HG03342 (cell line): Measurements from ENCODE around the gene EFNA2.

Source experiments
- ATAC-seq: cut with Tn5 transposase; IDR thresholded peaks from one replicate; pipeline ENCODE4 v1.9.1; 2021; ENCODE audit warnings: mild to moderate bottlenecking, moderate library complexity; ENCODE audit not compliant: unreplicated experiment

Gene EFNA2

GRCh38 chr19:1282588-1283206 lies 3.0 kb upstream of the EFNA2 start:
- no peak for ATAC-seq

DNA sequence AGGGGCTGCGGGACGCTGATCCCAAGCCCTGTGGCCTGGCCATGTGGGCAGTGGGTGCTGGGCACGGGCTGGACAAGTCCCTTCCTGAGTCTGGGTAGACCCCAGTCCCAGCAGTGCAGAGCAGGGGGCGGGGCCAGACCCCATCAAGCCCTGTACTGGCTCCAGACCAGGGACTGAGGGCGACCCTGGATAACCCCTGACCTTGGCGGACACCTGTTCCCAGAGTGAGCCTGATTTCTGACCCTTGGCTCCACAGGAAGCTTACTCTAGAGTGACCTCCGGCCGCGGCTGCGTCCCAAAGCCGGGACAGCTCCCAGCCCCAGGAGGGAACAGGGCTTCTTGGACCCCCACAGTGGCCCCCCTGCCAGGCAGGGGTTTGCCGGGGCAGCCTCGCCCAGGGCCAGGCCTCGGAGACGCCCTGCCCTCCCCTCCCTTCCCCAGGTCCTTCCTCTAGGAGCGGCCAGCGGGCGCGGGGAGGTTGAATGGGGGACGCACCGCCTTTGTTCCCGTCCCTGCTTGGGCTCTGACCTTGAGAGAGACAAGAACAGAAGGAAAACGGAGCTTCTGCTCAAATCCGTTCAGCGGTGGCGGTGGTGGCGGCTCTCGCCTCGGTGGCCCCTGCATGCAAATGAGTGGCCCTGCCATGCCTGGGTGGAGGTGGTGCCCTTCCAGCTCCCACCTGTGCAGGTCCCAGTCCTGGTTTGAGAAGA lies 2.3 kb upstream of the EFNA2 start:
- no peak for ATAC-seq

DNA sequence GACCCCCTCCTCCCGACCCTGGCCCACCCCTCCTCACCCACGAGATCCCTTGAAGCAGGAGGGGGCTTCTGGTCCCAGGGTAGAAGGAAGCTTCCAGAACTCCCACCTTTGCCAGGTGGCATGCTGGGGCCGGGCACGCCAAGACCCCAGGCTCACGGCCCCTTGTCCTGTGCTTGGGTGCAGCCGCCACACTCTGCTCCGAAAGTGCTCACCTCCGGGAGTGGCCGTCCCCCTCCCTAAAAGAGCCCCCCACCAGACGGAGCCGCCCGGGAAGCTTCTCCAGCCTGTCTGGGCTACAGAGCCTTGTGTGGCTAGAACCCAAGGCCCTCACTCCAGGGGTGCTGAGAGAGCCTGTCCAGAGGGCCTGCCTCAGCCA lies 1.8 kb upstream of the EFNA2 start:
- ATAC-seq = no peak

DNA sequence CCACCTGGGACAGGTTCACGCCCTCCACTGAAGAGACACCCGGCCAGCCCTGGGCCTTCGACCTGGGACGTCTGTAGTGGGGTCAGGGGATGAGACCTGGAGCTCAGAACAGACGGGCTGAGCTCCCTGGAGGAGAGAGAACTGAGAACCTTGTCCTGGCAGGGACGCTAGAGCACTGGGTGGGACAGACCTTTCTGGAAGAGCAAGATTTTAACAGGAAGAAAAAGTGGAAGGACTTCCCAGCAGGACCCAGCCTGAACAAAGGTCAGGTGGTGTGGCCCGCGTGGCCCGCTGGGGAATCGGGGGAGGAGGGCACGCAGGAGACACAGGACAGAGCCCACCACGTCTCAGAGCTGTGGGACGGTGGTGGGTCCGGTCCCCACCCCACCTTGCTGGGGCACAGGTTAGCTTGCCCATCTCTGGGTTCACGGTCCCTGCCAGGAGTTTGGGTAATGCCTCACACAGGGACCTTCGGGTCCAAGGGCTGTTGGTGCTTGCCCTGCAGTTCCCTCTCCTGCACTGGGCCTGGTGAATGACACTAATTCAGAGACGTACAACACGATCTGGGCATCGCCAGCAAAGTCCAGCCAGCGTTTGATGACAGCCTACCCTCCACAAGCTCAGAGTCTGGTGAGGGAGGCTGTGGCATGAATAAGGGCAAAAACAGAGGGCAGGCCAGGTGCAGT lies 1.2 kb upstream of the EFNA2 start:
- no peak for ATAC-seq

DNA sequence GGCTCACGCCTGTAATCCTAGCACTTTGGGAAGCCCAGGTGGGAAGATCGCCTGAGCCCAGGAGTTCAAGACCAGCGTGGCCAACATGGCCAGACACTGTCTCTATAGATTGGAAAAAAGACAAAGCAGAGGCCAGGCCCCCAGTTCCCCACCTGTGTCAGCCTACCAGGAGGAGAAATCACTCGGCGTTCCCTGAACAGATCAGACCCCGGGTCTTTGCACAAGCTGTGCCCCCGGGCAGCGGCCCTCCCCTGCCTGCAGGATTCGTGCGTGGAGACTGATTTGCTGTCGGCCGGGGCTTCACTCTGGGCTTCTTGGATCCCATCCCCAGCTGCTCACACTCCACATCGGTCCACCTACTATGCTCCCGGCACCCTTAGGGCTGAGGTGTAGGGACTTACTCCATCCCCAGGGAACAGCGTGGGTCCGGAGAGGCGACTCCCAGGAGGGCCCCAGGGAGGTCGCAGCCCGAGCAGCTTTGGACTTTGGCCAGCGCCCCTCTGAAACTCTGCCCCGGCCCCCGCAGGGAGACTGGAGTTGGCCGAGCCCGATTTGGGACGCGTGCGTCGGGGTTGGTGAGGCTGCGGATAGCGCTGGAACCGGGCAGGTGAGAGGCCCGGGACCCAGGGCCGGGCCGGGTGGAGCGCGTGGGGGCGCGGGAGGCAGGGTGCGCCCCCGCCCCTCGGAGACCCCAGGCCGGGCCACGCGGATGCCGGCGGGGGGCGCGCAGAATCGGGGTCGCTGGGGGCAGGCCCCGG lies 515 bp upstream of the EFNA2 start:
- no peak for ATAC-seq

GRCh38 chr19:1286487-1287353 lies 1.0 kb downstream of the EFNA2 start:
- no peak for ATAC-seq

DNA sequence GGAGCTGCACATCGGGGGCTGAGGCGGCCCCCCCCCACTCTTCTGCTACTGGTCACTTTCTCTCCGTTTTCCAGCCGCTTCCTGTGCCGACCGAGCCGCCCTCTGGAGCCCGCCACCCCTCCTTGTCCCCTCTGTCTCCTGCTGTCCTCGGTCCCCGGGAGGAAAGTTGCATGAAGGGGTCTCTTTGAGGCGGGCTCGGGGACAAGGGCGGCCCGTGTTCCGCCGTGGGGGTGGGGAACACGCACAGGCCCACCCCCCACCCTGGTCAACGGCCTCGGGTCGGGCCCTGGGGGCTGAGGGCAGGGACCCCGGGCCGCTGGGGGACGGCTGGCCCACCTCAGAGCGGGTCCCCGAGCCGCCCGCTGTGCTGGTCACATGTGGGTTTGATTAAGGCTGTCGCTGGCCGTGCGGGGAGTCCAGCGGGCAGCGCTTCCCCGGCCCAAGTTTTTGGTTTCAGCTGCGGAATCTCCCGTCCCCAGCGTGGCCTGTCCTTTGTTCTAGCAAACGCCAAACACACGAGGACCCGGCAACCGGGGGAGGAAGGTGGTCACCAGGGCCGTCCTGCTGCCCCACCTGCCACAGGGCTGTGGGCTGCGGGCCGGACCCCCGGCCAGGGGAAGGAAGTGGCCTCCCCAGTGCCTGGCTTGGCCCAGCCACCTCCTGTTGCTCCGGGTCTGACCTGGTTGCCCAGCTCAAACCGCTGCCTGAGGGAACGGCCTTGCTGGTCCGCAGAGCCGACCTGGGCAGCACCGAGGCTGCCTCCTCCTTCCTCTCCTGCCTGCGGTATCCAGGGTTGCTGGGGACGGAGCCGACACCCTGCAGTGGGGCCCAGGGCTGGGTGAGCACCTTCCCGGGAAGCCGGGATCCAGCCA lies 1.9 kb downstream of the EFNA2 start:
- no peak for ATAC-seq

DNA sequence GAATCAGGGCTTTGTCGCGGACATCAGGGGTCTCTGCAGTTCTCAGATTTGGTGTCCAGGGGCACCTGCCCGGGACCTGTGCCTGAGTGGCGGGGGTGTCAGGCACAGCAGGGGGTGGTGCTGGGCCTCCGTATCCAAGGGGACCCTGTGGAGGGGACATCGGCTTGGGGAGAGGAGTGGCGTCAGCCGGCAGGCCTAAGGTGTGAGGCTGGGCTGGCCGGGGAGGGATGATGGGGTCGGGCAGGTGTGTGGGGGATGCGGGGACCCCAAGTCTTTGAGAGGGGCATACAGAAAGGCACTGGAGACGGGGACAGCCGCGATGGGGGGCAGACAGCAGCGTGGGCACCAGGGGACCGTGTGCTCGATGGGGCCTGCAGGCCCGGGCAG lies 2.5 kb downstream of the EFNA2 start:
- no peak for ATAC-seq

- no peak for ATAC-seq
Observed at GRCh38 chr19:1288833-1289685, 3.4 kb downstream of the EFNA2 start.

- ATAC-seq = no peak
Observed at GRCh38 chr19:1289686-1290025, 4.0 kb downstream of the EFNA2 start.

GRCh38 chr19:1290196-1290702 lies 4.6 kb downstream of the EFNA2 start:
- ATAC-seq = no peak

GRCh38 chr19:1290703-1291651 lies 5.3 kb downstream of the EFNA2 start:
- no peak for ATAC-seq

GRCh38 chr19:1291761-1292418 lies 6.2 kb downstream of the EFNA2 start:
- no peak for ATAC-seq

DNA sequence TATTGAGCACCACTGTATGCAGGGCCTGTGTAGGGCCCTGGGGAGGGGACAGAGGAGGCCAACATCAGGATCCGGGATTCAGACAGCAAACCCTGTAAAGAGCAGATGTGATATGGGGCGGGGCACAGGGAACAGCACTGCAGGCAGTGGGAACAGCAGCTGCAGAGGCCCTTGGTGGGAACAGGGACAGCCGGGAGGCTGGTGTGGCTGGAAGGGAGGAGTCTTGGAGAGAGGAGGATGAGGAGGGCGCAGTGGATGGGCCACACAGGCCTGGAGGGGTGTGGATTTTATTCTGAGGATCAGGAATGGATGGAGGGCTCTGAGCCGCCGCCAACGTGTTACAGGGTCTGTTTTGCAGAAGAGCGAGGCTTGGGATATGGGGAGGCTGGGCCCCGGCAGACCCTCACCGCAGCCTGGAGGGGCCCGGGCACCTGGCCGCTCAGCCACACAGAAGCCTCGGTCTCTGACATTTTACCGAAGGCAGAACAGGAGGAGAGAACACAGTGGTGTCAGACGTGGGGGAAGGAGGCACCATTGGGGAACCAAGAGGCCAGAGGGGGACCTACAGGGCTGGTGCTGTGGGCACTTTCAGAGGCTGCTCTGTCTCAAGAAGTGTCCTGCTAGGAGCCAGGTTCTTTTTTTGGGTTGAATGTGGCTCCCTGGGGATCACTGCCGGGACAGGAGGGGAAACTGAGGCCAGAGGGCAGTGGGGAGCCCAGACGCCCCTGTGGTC lies 6.9 kb downstream of the EFNA2 start:
- ATAC-seq = no peak

GRCh38 chr19:1293782-1294604 lies 8.3 kb downstream of the EFNA2 start:
- no peak for ATAC-seq

DNA sequence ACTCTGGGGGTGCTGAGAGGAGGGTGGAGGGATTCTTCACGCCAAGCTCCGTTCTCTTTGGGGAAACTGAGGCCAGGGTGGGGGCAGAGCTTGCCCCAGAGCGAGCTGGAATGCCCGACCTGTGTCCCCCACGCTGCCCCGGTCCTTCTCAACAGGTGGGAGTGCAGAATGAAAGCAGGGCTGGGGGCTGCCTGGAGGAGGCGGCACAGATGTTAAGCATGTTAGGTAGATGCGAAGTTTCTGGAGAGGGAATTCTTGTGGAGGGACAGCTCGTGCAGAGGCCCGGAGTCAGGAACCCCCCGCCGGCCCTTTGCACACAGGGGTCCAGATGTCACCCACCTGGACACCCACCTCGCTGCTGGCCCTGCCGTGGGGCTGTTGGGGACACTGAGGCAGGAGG lies 9.0 kb downstream of the EFNA2 start:
- ATAC-seq = no peak
